ENCODE results near the gene KMT2A. TPM values are rescaled to one million over a fixed set of nuclear protein-coding genes. Genes with fewer than 3 reads are reported as not detected.

KMT2A gene
- total RNA-seq, 1 donor from 2014 or later, result 85.8 TPM

DNA sequence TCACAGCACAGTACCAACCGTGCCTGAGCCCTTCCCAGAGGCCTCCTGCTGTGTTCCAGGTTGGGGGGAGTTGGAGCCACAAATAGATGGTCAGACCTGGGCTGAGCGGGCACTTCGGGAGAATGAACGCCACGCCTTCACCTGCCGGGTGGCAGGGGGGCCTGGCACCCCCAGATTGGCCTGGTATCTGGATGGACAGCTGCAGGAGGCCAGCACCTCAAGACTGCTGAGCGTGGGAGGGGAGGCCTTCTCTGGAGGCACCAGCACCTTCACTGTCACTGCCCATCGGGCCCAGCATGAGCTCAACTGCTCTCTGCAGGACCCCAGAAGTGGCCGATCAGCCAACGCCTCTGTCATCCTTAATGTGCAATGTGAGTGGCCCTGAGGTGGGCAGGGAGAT lies 95.8 kb downstream of the KMT2A start:
- Mint-ChIP-seq H3K36me3 (peaks cover 6% of the 10 kb centered on the region), H3K27me3 (ENCODE audit: low read depth) (no peaks in the 10 kb centered on the region), H3K27ac (peak overlapping the region; percentile 94), H3K9me3 (no peaks in the 10 kb centered on the region), H3K4me1 (peaks cover 24% of the 10 kb centered on the region), H3K4me3 (peak overlapping the region; percentile 93)
- DNase-seq (ENCODE audit: low spot score in 2 of 2, unreplicated experiment in 2 of 2), result no peak
- TF ChIP-seq, protein P1, sequence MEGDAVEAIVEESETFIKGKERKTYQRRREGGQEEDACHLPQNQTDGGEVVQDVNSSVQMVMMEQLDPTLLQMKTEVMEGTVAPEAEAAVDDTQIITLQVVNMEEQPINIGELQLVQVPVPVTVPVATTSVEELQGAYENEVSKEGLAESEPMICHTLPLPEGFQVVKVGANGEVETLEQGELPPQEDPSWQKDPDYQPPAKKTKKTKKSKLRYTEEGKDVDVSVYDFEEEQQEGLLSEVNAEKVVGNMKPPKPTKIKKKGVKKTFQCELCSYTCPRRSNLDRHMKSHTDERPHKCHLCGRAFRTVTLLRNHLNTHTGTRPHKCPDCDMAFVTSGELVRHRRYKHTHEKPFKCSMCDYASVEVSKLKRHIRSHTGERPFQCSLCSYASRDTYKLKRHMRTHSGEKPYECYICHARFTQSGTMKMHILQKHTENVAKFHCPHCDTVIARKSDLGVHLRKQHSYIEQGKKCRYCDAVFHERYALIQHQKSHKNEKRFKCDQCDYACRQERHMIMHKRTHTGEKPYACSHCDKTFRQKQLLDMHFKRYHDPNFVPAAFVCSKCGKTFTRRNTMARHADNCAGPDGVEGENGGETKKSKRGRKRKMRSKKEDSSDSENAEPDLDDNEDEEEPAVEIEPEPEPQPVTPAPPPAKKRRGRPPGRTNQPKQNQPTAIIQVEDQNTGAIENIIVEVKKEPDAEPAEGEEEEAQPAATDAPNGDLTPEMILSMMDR (IDR thresholded peaks at IDR 0.05; ENCODE audit: unreplicated experiment), result no peak

DNA sequence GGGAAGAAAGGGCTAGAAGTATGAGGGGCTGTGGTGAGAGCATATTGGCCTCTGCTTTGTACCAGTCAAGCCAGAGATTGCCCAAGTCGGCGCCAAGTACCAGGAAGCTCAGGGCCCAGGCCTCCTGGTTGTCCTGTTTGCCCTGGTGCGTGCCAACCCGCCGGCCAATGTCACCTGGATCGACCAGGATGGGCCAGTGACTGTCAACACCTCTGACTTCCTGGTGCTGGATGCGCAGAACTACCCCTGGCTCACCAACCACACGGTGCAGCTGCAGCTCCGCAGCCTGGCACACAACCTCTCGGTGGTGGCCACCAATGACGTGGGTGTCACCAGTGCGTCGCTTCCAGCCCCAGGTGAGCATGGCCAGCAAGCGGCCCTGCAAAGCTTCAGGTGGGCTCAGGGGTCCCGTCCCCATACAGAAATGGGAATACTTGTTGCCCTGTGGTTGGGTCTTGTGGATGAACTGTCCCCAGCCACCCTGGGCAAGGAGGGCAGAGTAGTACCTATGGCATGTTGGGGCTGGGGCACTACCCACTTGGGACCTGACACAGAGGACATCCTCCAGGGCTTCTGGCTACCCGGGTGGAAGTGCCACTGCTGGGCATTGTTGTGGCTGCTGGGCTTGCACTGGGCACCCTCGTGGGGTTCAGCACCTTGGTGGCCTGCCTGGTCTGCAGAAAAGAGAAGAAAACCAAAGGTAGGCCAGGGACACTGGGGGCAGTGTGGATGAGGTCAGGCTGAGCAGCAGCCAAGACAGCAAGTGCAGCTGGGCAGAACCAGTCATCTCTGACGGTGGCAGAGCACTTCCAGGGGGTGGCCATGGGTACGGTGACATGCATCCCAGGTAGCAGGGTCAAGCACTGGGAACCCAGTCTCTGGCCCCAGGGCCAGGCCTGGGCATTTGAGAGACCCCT lies 96.8 kb downstream of the KMT2A start:
- Mint-ChIP-seq H3K4me1 (peaks cover 24% of the 10 kb centered on the region), H3K27ac (no peak overlapping the region), H3K9me3 (no peaks in the 10 kb centered on the region), H3K36me3 (peaks cover 10% of the 10 kb centered on the region), H3K4me3 (peak overlapping the region; percentile 93), H3K27me3 (ENCODE audit: low read depth) (no peaks in the 10 kb centered on the region)
- no peak for DNase-seq (ENCODE audit: low spot score in 2 of 2, unreplicated experiment in 2 of 2)
- TF ChIP-seq, protein P1 (IDR thresholded peaks at IDR 0.05; ENCODE audit: unreplicated experiment), result no peak

DNA sequence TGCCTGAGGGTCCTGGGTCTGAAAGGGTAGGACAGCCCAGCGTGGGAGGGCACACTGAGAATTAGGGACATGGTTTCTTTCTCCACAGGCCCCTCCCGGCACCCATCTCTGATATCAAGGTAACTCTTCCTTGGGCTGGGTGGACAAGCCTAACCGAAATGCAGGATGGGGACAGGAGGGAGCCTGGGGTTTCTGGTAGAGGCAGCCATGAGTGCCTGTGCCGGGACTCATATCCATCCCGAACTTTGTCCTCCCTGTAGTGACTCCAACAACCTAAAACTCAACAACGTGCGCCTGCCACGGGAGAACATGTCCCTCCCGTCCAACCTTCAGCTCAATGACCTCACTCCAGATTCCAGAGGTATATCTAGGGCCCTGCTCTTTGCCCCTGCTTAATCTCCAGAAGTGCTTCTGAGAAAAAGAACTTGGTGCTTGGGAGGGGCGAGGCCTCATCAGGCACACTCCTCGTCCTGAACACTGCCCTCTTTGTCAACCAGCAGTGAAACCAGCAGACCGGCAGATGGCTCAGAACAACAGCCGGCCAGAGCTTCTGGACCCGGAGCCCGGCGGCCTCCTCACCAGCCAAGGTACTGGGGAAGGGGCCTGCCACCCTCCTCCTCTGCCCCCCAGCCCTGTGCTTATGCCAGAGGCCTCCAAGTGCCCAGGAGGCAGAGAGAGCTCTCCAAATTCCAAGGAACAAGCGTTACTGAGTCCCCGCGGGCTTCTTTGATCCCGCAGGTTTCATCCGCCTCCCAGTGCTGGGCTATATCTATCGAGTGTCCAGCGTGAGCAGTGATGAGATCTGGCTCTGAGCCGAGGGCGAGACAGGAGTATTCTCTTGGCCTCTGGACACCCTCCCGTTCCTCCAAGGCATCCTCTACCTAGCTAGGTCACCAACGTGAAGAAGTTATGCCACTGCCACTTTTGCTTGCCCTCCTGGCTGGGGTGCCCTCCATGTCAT lies 97.8 kb downstream of the KMT2A start:
- DNase-seq (ENCODE audit: low spot score in 2 of 2, unreplicated experiment in 2 of 2), result no peak
- no peak overlapping the region for H3K27ac Mint-ChIP-seq
- no peaks in the 10 kb centered on the region for H3K27me3 Mint-ChIP-seq (ENCODE audit: low read depth)
- no peak overlapping the region for H3K4me3 Mint-ChIP-seq
- peaks cover 12% of the 10 kb centered on the region for H3K36me3 Mint-ChIP-seq
- TF ChIP-seq, protein P1 (IDR thresholded peaks at IDR 0.05; ENCODE audit: unreplicated experiment), result no peak
- H3K4me1 Mint-ChIP-seq, result peaks cover 23% of the 10 kb centered on the region
- no peaks in the 10 kb centered on the region for H3K9me3 Mint-ChIP-seq

DNA sequence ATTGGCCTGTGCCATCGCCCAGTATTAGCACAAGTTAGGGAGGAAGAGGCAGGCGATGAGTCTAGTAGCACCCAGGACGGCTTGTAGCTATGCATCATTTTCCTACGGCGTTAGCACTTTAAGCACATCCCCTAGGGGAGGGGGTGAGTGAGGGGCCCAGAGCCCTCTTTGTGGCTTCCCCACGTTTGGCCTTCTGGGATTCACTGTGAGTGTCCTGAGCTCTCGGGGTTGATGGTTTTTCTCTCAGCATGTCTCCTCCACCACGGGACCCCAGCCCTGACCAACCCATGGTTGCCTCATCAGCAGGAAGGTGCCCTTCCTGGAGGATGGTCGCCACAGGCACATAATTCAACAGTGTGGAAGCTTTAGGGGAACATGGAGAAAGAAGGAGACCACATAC lies 99.0 kb downstream of the KMT2A start:
- TF ChIP-seq, protein P1 (IDR thresholded peaks at IDR 0.05; ENCODE audit: unreplicated experiment), result no peak
- Mint-ChIP-seq H3K36me3 (peaks cover 16% of the 10 kb centered on the region), H3K9me3 (no peaks in the 10 kb centered on the region), H3K4me1 (peaks cover 11% of the 10 kb centered on the region), H3K4me3 (no peak overlapping the region), H3K27me3 (ENCODE audit: low read depth) (no peaks in the 10 kb centered on the region), H3K27ac (no peak overlapping the region)
- no peak for DNase-seq (ENCODE audit: low spot score in 2 of 2, unreplicated experiment in 2 of 2)

DNA sequence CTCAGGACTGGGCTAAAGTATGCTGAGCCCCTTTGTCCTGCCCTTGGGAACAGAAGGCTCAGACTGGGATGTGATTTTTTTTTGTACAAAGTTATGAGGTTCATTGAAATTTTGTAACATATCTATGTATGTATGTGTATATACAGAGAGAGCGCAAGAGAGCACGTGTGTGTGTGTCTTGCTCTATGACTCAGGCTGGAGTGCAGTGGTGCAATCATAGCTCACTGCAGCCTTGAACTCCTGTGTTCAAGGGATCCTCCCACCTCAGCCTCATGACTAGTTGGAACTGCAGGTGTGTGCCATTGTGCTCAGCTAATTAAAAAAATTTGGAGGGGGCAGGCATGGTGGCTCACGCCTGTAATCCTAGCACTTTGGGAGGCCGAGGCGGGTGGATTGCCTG lies 100.4 kb downstream of the KMT2A start:
- H3K27me3 Mint-ChIP-seq (ENCODE audit: low read depth), result no peaks in the 10 kb centered on the region
- no peak for DNase-seq (ENCODE audit: low spot score in 2 of 2, unreplicated experiment in 2 of 2)
- H3K4me1 Mint-ChIP-seq, result peaks cover 6% of the 10 kb centered on the region
- TF ChIP-seq, protein P1 (IDR thresholded peaks at IDR 0.05; ENCODE audit: unreplicated experiment), result no peak
- no peak overlapping the region for H3K27ac Mint-ChIP-seq
- H3K36me3 Mint-ChIP-seq, result peaks cover 24% of the 10 kb centered on the region
- H3K4me3 Mint-ChIP-seq, result no peak overlapping the region
- no peaks in the 10 kb centered on the region for H3K9me3 Mint-ChIP-seq
